Body of pancreas (tissue), 4 donors: Measurements from ENCODE around the gene DDRGK1.

ENCODE experiments used
- POLR2A ChIP-seq, 3 donors: fragments of 450-650 bp; IDR thresholded peaks; one replicate each; pipeline ENCODE4 v1.6.1; 2016; ENCODE audit warnings: antibody characterized with exemption in 3 of 3, mild to moderate bottlenecking in 2 of 3
- TF ChIP-seq, protein P1 (sequence below), 7 experiments: fragments of 450-650 bp in 4 of 7; fragments of 200-600 bp in 3 of 7; sonication (generic) in 3 of 7; IDR thresholded peaks; one replicate each; pipeline ENCODE4 v1.5.1; 2016 to 2019; ENCODE audit warnings: antibody characterized with exemption in 7 of 7

DNA sequence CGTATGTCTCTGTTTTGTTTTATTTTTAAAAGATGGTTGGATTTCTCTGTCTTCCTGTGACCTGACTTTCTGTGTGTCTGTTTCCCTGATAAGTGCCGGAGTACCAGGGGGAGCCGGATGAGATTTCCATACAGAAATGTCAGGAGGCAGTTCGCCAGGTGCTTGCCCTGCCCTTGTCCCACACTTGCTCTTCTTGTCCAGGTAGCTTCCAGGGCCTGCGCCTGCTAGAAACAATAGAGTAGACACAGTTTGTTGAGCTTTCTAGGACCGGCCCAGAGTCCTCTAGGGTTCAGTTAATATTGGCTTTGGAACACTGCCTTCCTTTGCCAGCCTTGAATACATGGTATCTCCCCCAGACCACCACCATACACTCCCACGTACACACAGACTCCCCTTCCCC, 8.7 kb upstream of the DDRGK1 start:
- no peak for TF ChIP-seq POLR2A (IDR thresholded peaks at IDR 0.05)
- TF ChIP-seq, protein P1, sequence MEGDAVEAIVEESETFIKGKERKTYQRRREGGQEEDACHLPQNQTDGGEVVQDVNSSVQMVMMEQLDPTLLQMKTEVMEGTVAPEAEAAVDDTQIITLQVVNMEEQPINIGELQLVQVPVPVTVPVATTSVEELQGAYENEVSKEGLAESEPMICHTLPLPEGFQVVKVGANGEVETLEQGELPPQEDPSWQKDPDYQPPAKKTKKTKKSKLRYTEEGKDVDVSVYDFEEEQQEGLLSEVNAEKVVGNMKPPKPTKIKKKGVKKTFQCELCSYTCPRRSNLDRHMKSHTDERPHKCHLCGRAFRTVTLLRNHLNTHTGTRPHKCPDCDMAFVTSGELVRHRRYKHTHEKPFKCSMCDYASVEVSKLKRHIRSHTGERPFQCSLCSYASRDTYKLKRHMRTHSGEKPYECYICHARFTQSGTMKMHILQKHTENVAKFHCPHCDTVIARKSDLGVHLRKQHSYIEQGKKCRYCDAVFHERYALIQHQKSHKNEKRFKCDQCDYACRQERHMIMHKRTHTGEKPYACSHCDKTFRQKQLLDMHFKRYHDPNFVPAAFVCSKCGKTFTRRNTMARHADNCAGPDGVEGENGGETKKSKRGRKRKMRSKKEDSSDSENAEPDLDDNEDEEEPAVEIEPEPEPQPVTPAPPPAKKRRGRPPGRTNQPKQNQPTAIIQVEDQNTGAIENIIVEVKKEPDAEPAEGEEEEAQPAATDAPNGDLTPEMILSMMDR (IDR thresholded peaks at IDR 0.05): no peak
